Measurements from ENCODE around the gene TTC4.

The TTC4 gene

DNA sequence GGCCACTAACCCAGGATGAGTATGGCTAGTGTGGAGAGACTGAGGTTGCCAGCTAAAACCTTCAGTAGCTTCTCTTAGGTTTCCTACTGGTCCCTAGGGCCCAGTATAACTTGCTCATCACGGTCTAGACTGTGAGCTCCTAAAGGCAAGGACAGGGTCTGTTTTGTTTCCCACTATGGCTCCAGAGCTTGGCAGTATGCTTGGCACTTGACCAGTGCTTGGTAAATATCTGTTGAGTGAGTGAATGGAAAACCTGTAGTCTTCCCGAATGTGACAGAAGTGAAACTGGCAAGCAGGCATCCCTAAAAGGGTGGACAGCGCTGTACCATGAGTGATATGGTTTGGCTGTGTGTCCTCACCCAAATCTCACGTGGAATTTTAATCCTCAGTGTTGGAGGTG, 61.8 kb downstream of the TTC4 start:
- TF ChIP-seq CTCF (conservative IDR thresholded peaks at IDR 0.05; ENCODE audit: low read length), result no peak
- no peak for DNase-seq (ENCODE audit: low read depth)
- no peak overlapping the region for H3K4me3 ChIP-seq (ENCODE audit: low read length)

DNA sequence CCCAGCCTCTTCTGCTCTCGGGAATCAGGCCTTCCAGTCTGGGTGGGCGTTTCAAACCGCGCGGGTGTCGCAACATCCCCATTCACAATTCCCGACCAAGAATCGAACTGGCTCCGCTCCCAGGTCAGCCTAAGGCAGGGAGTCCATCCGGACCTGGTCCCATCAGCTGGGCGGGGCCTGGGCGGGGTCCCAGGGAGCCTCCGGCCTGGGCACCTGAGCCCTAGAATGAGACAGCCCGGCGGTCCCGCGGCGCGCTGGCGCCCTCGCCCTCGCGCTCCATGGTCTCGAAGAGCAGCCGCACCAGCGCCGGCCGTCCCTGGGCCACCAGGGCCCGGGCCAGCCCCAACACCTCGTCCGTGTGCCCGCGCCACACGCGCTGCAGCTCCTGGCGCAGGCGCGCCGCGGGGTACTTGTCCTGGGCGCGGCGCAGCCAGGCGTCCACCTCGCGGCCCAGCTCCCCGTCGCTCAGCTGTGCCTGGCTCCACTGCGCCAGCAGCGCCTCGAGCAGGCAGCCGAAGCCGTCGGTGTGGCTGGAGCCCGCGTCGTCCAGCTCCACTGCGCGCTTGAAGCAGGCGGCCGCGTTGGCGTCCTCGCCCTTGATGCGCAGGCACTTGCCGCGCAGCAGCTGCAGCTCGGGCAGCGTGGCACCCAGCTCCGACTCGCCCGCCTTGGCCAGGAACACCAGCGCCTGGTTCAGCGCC, 65.5 kb downstream of the TTC4 start:
- TF ChIP-seq CTCF (conservative IDR thresholded peaks at IDR 0.05; ENCODE audit: low read length), result no peak
- H3K4me3 ChIP-seq (ENCODE audit: low read length), result no peak overlapping the region
- no peak for DNase-seq (ENCODE audit: low read depth)

GRCh38 chr1:54782156-54782555, 66.5 kb downstream of the TTC4 start:
- no peak for DNase-seq (ENCODE audit: low read depth)
- TF ChIP-seq CTCF (conservative IDR thresholded peaks at IDR 0.05; ENCODE audit: low read length), result no peak
- no peak overlapping the region for H3K4me3 ChIP-seq (ENCODE audit: low read length)

DNA sequence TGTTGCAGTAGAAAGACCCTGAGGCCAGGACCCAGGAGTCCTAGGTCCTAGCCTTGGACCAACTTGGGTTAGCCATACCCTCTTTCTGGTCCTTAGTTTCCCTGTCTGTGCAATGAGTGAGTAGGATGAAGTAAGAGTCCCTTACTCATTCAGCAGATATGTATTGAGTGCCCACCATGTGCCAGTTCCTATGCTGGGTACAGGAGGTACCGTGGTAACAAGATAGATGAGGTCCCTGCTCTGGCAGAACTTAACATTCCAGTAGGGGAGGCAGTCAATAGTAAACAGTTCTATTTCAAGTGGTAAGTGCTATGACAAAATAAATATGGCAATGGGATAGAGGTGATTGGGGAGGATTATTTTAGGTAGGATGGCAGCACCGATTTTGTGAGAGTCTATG, 66.9 kb downstream of the TTC4 start:
- no peak overlapping the region for H3K4me3 ChIP-seq (ENCODE audit: low read length)
- TF ChIP-seq CTCF (conservative IDR thresholded peaks at IDR 0.05; ENCODE audit: low read length), result no peak
- DNase-seq (ENCODE audit: low read depth), result no peak

GRCh38 chr1:54784066-54784465, 68.4 kb downstream of the TTC4 start:
- DNase-seq (ENCODE audit: low read depth), result no peak
- TF ChIP-seq CTCF (conservative IDR thresholded peaks at IDR 0.05; ENCODE audit: low read length), result no peak
- H3K4me3 ChIP-seq (ENCODE audit: low read length), result no peak overlapping the region

DNA sequence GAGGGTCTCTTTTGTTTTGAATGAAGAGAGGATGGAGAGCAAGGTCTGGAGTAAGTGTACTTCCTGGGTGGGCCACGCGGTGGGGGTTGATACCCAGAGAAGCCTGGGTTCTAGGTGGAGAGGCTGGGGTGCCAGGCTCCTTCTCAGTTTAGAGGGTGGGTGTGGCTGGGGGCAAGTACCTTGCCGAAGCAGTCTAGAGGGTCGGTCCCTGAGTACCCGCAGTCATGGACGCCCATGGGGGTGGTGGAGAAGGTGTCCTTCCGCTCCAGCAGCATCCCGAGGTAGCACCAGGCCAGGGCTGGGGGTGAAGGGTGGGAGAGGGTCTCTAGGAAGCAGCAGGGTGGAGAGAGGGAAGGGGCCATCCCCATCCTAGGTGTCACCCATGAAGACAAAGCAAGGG, 71.1 kb downstream of the TTC4 start:
- H3K4me3 ChIP-seq (ENCODE audit: low read length), result no peak overlapping the region
- no peak for DNase-seq (ENCODE audit: low read depth)
- no peak for TF ChIP-seq CTCF (conservative IDR thresholded peaks at IDR 0.05; ENCODE audit: low read length)

DNA sequence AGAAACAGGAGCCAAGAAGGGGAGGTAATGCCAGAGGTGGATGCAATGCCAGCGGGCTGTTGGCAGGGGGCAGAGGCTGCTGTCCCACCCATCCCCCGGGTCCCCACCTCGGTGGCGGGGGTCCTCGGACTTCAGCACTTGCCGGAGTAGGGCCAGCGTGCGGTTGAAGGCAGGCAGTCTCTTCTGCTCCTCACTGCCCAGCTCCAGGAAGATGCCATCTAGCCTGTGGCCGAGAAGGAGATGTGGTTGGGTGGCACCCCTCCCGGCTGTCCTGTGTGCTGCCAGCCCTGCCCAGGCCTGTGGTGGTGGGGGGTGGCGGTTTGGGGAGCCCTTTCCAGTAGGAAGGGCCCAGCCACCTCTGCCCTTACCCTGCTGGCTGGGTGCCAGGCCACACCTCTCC, 71.9 kb downstream of the TTC4 start:
- TF ChIP-seq CTCF (conservative IDR thresholded peaks at IDR 0.05; ENCODE audit: low read length), result no peak
- no peak overlapping the region for H3K4me3 ChIP-seq (ENCODE audit: low read length)
- no peak for DNase-seq (ENCODE audit: low read depth)

Measured in AG10803 (cell line).